Naive thymus-derived CD4-positive, alpha-beta T cell (primary cell): ENCODE data around the gene ITGAL. TPM values are rescaled to one million over a fixed set of nuclear protein-coding genes. Genes with fewer than 3 reads are reported as not detected.

Source experiments
- ATAC-seq: fragments of 150-1000 bp; cut with Tn5 transposase; 2 replicates; pipeline ENCODE4 v1.10.0; 2021; ENCODE audit warnings: mild to moderate bottlenecking, moderate library complexity
- CTCF ChIA-PET: fragments of 350-600 bp; sonication (Branson Sonifier 250); formaldehyde crosslinking; loops from one replicate; lab custom pipeline; 2021; ENCODE audit warnings: antibody characterized with exemption; lab: Charles Lee
- POLR2A ChIA-PET: fragments of 350-600 bp; sonication (Branson Sonifier 250); formaldehyde crosslinking; loops from one replicate; lab custom pipeline; 2021; ENCODE audit warnings: antibody characterized with exemption, inconsistent platforms; lab: Charles Lee
- DNase-seq, 9 donors: peaks; one replicate each; pipeline versions ENCODE4 v3.0.0 to v3.0.0-alpha.2; 2020 to 2022; ENCODE audit warnings: mixed read lengths in 1 of 9
- H3K27ac ChIP-seq: one replicate; pipeline ENCODE4 v1.7.0; 2013; ENCODE audit warnings: mild to moderate bottlenecking, low read depth, low read length, moderate library complexity
- H3K27me3 ChIP-seq, 2 donors: one replicate each; pipeline ENCODE4 v1.7.0; 2013; ENCODE audit warnings: low read length in 2 of 2, mild to moderate bottlenecking in 2 of 2, moderate library complexity in 2 of 2; ENCODE audit not compliant: control insufficient read depth in 2 of 2, insufficient read depth in 2 of 2
- H3K36me3 ChIP-seq, 3 experiments: 1 replicate in 2 of 3; 2 replicates in 1 of 3; pipeline ENCODE4 v1.7.0; 2013; ENCODE audit warnings: low read length in 3 of 3, mild to moderate bottlenecking in 3 of 3, moderate library complexity in 1 of 3; ENCODE audit not compliant: insufficient read depth in 3 of 3, control insufficient read depth in 2 of 3
- H3K4me1 ChIP-seq, 2 donors: one replicate each; pipeline ENCODE4 v1.7.0; 2013; ENCODE audit warnings: low read length in 2 of 2, mild to moderate bottlenecking in 2 of 2, moderate library complexity in 1 of 2; ENCODE audit not compliant: control insufficient read depth in 2 of 2, insufficient read depth in 2 of 2
- H3K4me3 ChIP-seq: 2 replicates; pipeline ENCODE4 v1.7.0; 2013; ENCODE audit warnings: mild to moderate bottlenecking, low read length
- H3K9me3 ChIP-seq, 3 experiments: 1 replicate in 2 of 3; 2 replicates in 1 of 3; pipeline ENCODE4 v1.7.0; 2013; ENCODE audit warnings: low read length in 3 of 3; ENCODE audit not compliant: control insufficient read depth in 2 of 3
- H3K27ac Mint-ChIP-seq, 9 donors: one replicate each; pipeline ENCODE4 v1.8.0; 2020 to 2022; ENCODE audit warnings: mixed read lengths in 9 of 9, mild to moderate bottlenecking in 8 of 9, moderate library complexity in 5 of 9, inconsistent platforms in 2 of 9
- H3K27me3 Mint-ChIP-seq, 5 donors: one replicate each; pipeline ENCODE4 v1.8.0; 2021 to 2022; ENCODE audit warnings: mixed read lengths in 5 of 5, mild to moderate bottlenecking in 1 of 5
- H3K36me3 Mint-ChIP-seq, 5 donors: one replicate each; pipeline ENCODE4 v1.8.0; 2020 to 2022; ENCODE audit warnings: mixed read lengths in 5 of 5, mild to moderate bottlenecking in 3 of 5, inconsistent platforms in 1 of 5
- H3K4me1 Mint-ChIP-seq, 7 donors: one replicate each; pipeline ENCODE4 v1.8.0; 2020 to 2022; ENCODE audit warnings: mixed read lengths in 7 of 7, mild to moderate bottlenecking in 3 of 7, inconsistent platforms in 1 of 7
- H3K4me3 Mint-ChIP-seq, 10 donors: one replicate each; pipeline ENCODE4 v1.8.0; 2020 to 2022; ENCODE audit warnings: mild to moderate bottlenecking in 10 of 10, mixed read lengths in 10 of 10, moderate library complexity in 6 of 10, inconsistent platforms in 2 of 10
- H3K9me3 Mint-ChIP-seq, 11 donors: one replicate each; pipeline ENCODE4 v1.8.0; 2020 to 2022; ENCODE audit warnings: mixed read lengths in 11 of 11, mild to moderate bottlenecking in 4 of 11, inconsistent platforms in 1 of 11, moderate library complexity in 1 of 11
- intact Hi-C, 2 donors: fragments of 100-400 bp; cut with micrococcal nuclease; formaldehyde crosslinking; loops; one replicate each; pipeline ENCODE4 v1.15.1; 2023
- polyA plus RNA-seq, 2 donors: library from polyadenylated mRNA; unstranded; fragments of 300-500 nt; fragmentation: Illumina TruSeq; gene quantifications; one replicate each; pipeline ENCODE4 v1.2.3, GENCODE V29; 2021
- total RNA-seq, 6 experiments: library from RNA in 5 of 6; stranded (reverse) in 5 of 6; gene quantifications; 1 replicate in 5 of 6; 2 replicates in 1 of 6; pipeline ENCODE4 v1.2.3 and lab custom pipeline; 2021 to 2026

Gene ITGAL
- total and polyA plus RNA-seq, 7 experiments from 2014 or later = 110 to 629 (median 411) TPM

GRCh38 chr16:30567160-30567990 is 94.8 kb downstream of the ITGAL start:
- DNase-seq = peak in 3 of 9 donors; percentile 22 to 60 (median 58)
- ChIA-PET POLR2A (interaction anchor here (0.6 to 3.2 kb wide), 11 partner anchors 9 to 185 kb away, joined by 3 to 18 read pairs (median 6); partner anchors contain the start of genes DCTPP1, SEPTIN1, ZNF747 and ZNF764), CTCF (interaction anchor here (0.6 to 1.9 kb wide), 2 partner anchors 10 to 162 kb away, joined by 3 to 5 read pairs; no protein-coding TSS in a partner anchor)
- Mint-ChIP-seq H3K4me1 (peaks cover 18 to 57% (median 36%) of the 10 kb centered on the region in 7 donors), H3K9me3 (peaks cover 0 to 2% (median 0%) of the 10 kb centered on the region in 11 donors), H3K27me3 (no peaks in the 10 kb centered on the region), H3K36me3 (peaks cover 0 to 4% (median 0%) of the 10 kb centered on the region in 5 donors), H3K4me3 (peak overlapping the region in 9 of 10 donors; percentile 71 to 86 (median 84)), H3K27ac (peak overlapping the region; percentile 97 to 100 (median 99))
- H3K4me1 ChIP-seq = peaks cover 33 to 37% of the 10 kb centered on the region in 2 donors
- H3K4me3 ChIP-seq = peak overlapping the region; percentile 9
- peak overlapping the region; percentile 85 for H3K27ac ChIP-seq
- no peaks in the 10 kb centered on the region for H3K9me3 ChIP-seq
- H3K27me3 ChIP-seq = no peaks in the 10 kb centered on the region
- intact Hi-C loops = no loop called here
- H3K36me3 ChIP-seq = no peaks in the 10 kb centered on the region
- peak; percentile 5 for ATAC-seq

- Histone ChIP-seq H3K27ac (peak overlapping the region; percentile 85), H3K4me3 (peak overlapping the region; percentile 9), H3K9me3 (no peaks in the 10 kb centered on the region), H3K4me1 (peaks cover 36 to 38% of the 10 kb centered on the region in 2 donors), H3K36me3 (no peaks in the 10 kb centered on the region), H3K27me3 (no peaks in the 10 kb centered on the region)
- POLR2A ChIA-PET = interaction anchor here (0.6 to 3.2 kb wide), 18 partner anchors 10 to 539 kb away, joined by 3 to 18 read pairs (median 4); partner anchors contain the start of genes DCTPP1, FBRS, SEPTIN1 and ZNF747
- peaks cover 20 to 59% (median 40%) of the 10 kb centered on the region in 7 donors for H3K4me1 Mint-ChIP-seq
- intact Hi-C loops = loop anchor here in 1 of 2 donors (1.0 kb wide), 1 partner anchor 138 kb away; the partner anchor contains the start of gene DCTPP1
- DNase-seq (peak in 8 of 9 donors; percentile 48 to 85 (median 78)), ATAC-seq (peak; percentile 59)
- H3K9me3 Mint-ChIP-seq = peaks cover 0 to 2% (median 0%) of the 10 kb centered on the region in 11 donors
- peak overlapping the region; percentile 97 to 100 (median 99) for H3K27ac Mint-ChIP-seq
- H3K4me3 Mint-ChIP-seq = peak overlapping the region; percentile 71 to 91 (median 84)
- peaks cover 0 to 4% (median 0%) of the 10 kb centered on the region in 5 donors for H3K36me3 Mint-ChIP-seq
- H3K27me3 Mint-ChIP-seq = no peaks in the 10 kb centered on the region
- CTCF ChIA-PET = interaction anchor here (0.7 to 1.0 kb wide), 2 partner anchors 11 to 100 kb away, joined by 4 to 6 read pairs; no protein-coding TSS in a partner anchor
These were observed 95.6 kb downstream of the ITGAL start for GRCh38 chr16:30567991-30568638.

GRCh38 chr16:30569281-30569680 is 96.7 kb downstream of the ITGAL start:
- DNase-seq (no peak), ATAC-seq (no peak)
- Mint-ChIP-seq H3K9me3 (peaks cover 0 to 2% (median 0%) of the 10 kb centered on the region in 11 donors), H3K27me3 (no peaks in the 10 kb centered on the region), H3K4me3 (peak overlapping the region in 8 of 10 donors; percentile 11 to 84 (median 33)), H3K4me1 (peaks cover 20 to 64% (median 44%) of the 10 kb centered on the region in 7 donors), H3K36me3 (peaks cover 0 to 4% (median 0%) of the 10 kb centered on the region in 5 donors), H3K27ac (peak overlapping the region; percentile 51 to 100 (median 98))
- H3K9me3 ChIP-seq = no peaks in the 10 kb centered on the region
- CTCF ChIA-PET = no interaction called here
- intact Hi-C loops = no loop called here
- peaks cover 36 to 38% of the 10 kb centered on the region in 2 donors for H3K4me1 ChIP-seq
- no peaks in the 10 kb centered on the region for H3K27me3 ChIP-seq
- no peaks in the 10 kb centered on the region for H3K36me3 ChIP-seq
- peak overlapping the region; percentile 85 for H3K27ac ChIP-seq
- POLR2A ChIA-PET = interaction anchor here (0.6 to 3.2 kb wide), 6 partner anchors 11 to 139 kb away, joined by 4 to 18 read pairs (median 12); partner anchors contain the start of genes DCTPP1, FBRS, ZNF747 and ZNF764
- no peak overlapping the region for H3K4me3 ChIP-seq

- no peaks in the 10 kb centered on the region for H3K36me3 ChIP-seq
- H3K36me3 Mint-ChIP-seq = peaks cover 0 to 7% (median 0%) of the 10 kb centered on the region in 5 donors
- no peak for ATAC-seq
- intact Hi-C loops = loop anchor here in 1 of 2 donors (2.0 kb wide), 1 partner anchor 43 kb away; the partner anchor contains the start of gene ZNF768
- H3K4me3 ChIP-seq = no peak overlapping the region
- H3K4me1 ChIP-seq = peaks cover 36 to 38% of the 10 kb centered on the region in 2 donors
- H3K9me3 ChIP-seq = no peaks in the 10 kb centered on the region
- H3K27ac ChIP-seq = no peak overlapping the region
- ChIA-PET CTCF (interaction anchor here (0.6 to 2.1 kb wide), 3 partner anchors 12 to 34 kb away, joined by 3 to 11 read pairs (median 8); partner anchors contain the start of gene ZNF764), POLR2A (interaction anchor here (0.7 to 3.7 kb wide), 11 partner anchors 11 to 483 kb away, joined by 3 to 149 read pairs (median 11); partner anchors contain the start of genes DCTPP1, FBRS, SEPTIN1 and ZNF747)
- H3K27me3 ChIP-seq = no peaks in the 10 kb centered on the region
- peak overlapping the region in 9 of 10 donors; percentile 37 to 96 (median 87) for H3K4me3 Mint-ChIP-seq
- H3K9me3 Mint-ChIP-seq = peaks cover 0 to 2% (median 0%) of the 10 kb centered on the region in 11 donors
- H3K27ac Mint-ChIP-seq = peak overlapping the region; percentile 25 to 99 (median 91)
- H3K27me3 Mint-ChIP-seq = no peaks in the 10 kb centered on the region
- peaks cover 20 to 68% (median 49%) of the 10 kb centered on the region in 7 donors for H3K4me1 Mint-ChIP-seq
- no peak for DNase-seq
These were observed 97.4 kb downstream of the ITGAL start for GRCh38 chr16:30569746-30570635.

GRCh38 chr16:30570636-30571444 is 98.3 kb downstream of the ITGAL start:
- H3K9me3 Mint-ChIP-seq = peaks cover 0 to 2% (median 0%) of the 10 kb centered on the region in 11 donors
- CTCF ChIA-PET = interaction anchor here (0.6 to 2.1 kb wide), 6 partner anchors 11 to 58 kb away, joined by 3 to 11 read pairs (median 6); partner anchors contain the start of gene ZNF764
- Histone ChIP-seq H3K27me3 (no peaks in the 10 kb centered on the region), H3K36me3 (no peaks in the 10 kb centered on the region), H3K9me3 (no peaks in the 10 kb centered on the region), H3K27ac (peak overlapping the region; percentile 94), H3K4me1 (peaks cover 36 to 38% of the 10 kb centered on the region in 2 donors), H3K4me3 (peak overlapping the region; percentile 88)
- H3K36me3 Mint-ChIP-seq = peaks cover 0 to 8% (median 0%) of the 10 kb centered on the region in 5 donors
- H3K27ac Mint-ChIP-seq = peak overlapping the region; percentile 54 to 97 (median 92)
- DNase-seq = peak in 1 of 9 donors; percentile 33
- H3K4me1 Mint-ChIP-seq = peaks cover 20 to 62% (median 50%) of the 10 kb centered on the region in 7 donors
- POLR2A ChIA-PET = interaction anchor here (0.7 to 3.7 kb wide), 26 partner anchors 11 to 503 kb away, joined by 3 to 149 read pairs (median 5); partner anchors contain the start of genes DCTPP1, FBRS, PRR14 and SEPTIN1
- intact Hi-C loops = loop anchor here in 1 of 2 donors (1.0 to 2.0 kb wide), 2 partner anchors 13 to 44 kb away; partner anchors contain the start of genes ZNF764 and ZNF768
- peak overlapping the region; percentile 83 to 96 (median 88) for H3K4me3 Mint-ChIP-seq
- H3K27me3 Mint-ChIP-seq = no peaks in the 10 kb centered on the region
- no peak for ATAC-seq
